HepG2 (cell line): ENCODE results near the gene NEMP2. TPM values are rescaled to one million over a fixed set of nuclear protein-coding genes. Genes with fewer than 3 reads are reported as not detected.

Source experiments
- AGO1 ChIP-seq: fragments of 200-400 bp; formaldehyde crosslinking; IDR thresholded peaks from 2 replicates; pipeline ENCODE4 v1.6.1; 2017; ENCODE audit warnings: mild to moderate bottlenecking, low read depth, low read length, moderate library complexity; ENCODE audit not compliant: poor library complexity, severe bottlenecking
- DZIP1 ChIP-seq: sonication (generic); formaldehyde crosslinking; IDR thresholded peaks from 2 replicates; pipeline ENCODE4 v1.5.0; 2020; ENCODE audit warnings: mild to moderate bottlenecking, missing genetic modification reagents
- HNF1B ChIP-seq: sonication (generic); formaldehyde crosslinking; IDR thresholded peaks from 2 replicates; pipeline ENCODE4 v1.5.1; 2020; ENCODE audit warnings: mild to moderate bottlenecking, moderate library complexity, missing genetic modification reagents
- NCOA2 ChIP-seq: sonication (generic); formaldehyde crosslinking; IDR thresholded peaks from 2 replicates; pipeline ENCODE4 v1.8.0; 2022; ENCODE audit warnings: inconsistent platforms
- NCOR1 ChIP-seq: fragments of 200-600 bp; sonication (generic); IDR thresholded peaks from 2 replicates; pipeline ENCODE4 v1.7.0; 2017; ENCODE audit warnings: antibody characterized with exemption, low read length, borderline replicate concordance
- NFAT5 ChIP-seq: sonication (generic); formaldehyde crosslinking; IDR thresholded peaks from 2 replicates; pipeline ENCODE4 v1.4.0; 2020; ENCODE audit warnings: missing genetic modification reagents
- SETDB1 ChIP-seq: sonication (generic); formaldehyde crosslinking; IDR thresholded peaks from 2 replicates; pipeline ENCODE4 v1.5.1; 2020; ENCODE audit warnings: missing genetic modification reagents, mild to moderate bottlenecking, borderline replicate concordance
- SP2 ChIP-seq: sonication (generic); formaldehyde crosslinking; IDR thresholded peaks from 2 replicates; pipeline ENCODE4 v1.5.1; 2020; ENCODE audit warnings: mild to moderate bottlenecking, missing genetic modification reagents
- STAT6 ChIP-seq: sonication (generic); formaldehyde crosslinking; IDR thresholded peaks from 2 replicates; pipeline ENCODE4 v1.4.0; 2020; ENCODE audit warnings: missing genetic modification reagents, mild to moderate bottlenecking, borderline replicate concordance
- ZMYM2 ChIP-seq: sonication (generic); formaldehyde crosslinking; IDR thresholded peaks from 2 replicates; pipeline ENCODE4 v1.8.0; 2022; ENCODE audit warnings: mild to moderate bottlenecking, missing genetic modification reagents
- ZNF382 ChIP-seq: sonication (generic); formaldehyde crosslinking; IDR thresholded peaks from 2 replicates; pipeline ENCODE4 v1.5.0; 2020; ENCODE audit warnings: missing genetic modification reagents, mild to moderate bottlenecking, borderline replicate concordance
- ZNF431 ChIP-seq: sonication (generic); formaldehyde crosslinking; IDR thresholded peaks from 2 replicates; pipeline ENCODE4 v1.9.0; 2022; ENCODE audit warnings: missing genetic modification reagents, low read depth, mild to moderate bottlenecking, borderline replicate concordance
- polyA plus RNA-seq, 8 experiments: library from polyadenylated mRNA; depleted of rRNA in 3 of 8; stranded (reverse) in 7 of 8; unstranded in 1 of 8; fragments of >200 nt; fragmentation: Illumina TruSeq in 4 of 8; extraction: Trizol in 4 of 8; gene quantifications; 2 replicates each; pipeline versions ENCODE4 v1.2.1 to v1.2.3, GENCODE V29; 2011 to 2016; ENCODE audit warnings: low read depth in 4 of 8, missing spikeins in 1 of 8, mixed read lengths in 1 of 8; ENCODE audit not compliant: insufficient read depth in 1 of 8
- total RNA-seq, 5 experiments: library from RNA; depleted of rRNA; stranded (reverse); fragments of >200 nt; fragmentation: Illumina TruSeq; extraction: Trizol; gene quantifications; 2 replicates each; pipeline ENCODE4 v1.2.3, GENCODE V29; 2016; ENCODE audit warnings: low read depth in 1 of 5
- TF ChIP-seq, protein P1 (sequence below): sonication (generic); formaldehyde crosslinking; IDR thresholded peaks from 2 replicates; pipeline ENCODE4 v1.5.1; 2020; ENCODE audit warnings: missing genetic modification reagents, mild to moderate bottlenecking, borderline replicate concordance

NEMP2 gene
- total and polyA plus RNA-seq, 2 of the 13 experiments (the other 11 are each of a cell fraction or from before 2014, with no cell fraction given), result 2.4 to 9.8 TPM

- TF ChIP-seq DZIP1 (peak; percentile 99), NFAT5 (CRISPR knock-in tag) (peak; percentile 45; the same call in 1 of the 2 replicates), AGO1 (no peak), HNF1B (CRISPR knock-in tag) (peak; percentile 17; the same call in 1 of the 2 replicates), NCOR1 (no peak; the same call in 1 of the 2 replicates), ZNF431 (CRISPR knock-in tag) (peak; percentile 88), STAT6 (CRISPR knock-in tag) (no peak), ZMYM2 (CRISPR knock-in tag) (peak; percentile 37; the same call in 1 of the 2 replicates), SETDB1 (CRISPR knock-in tag) (no peak), SP2 (0 out of 2 replicates have a peak, but pooled peaks have one; percentile 12), ZNF382 (CRISPR knock-in tag) (no peak), NCOA2 (peak; percentile 39; the same call in 1 of the 2 replicates)
- TF ChIP-seq, protein P1, sequence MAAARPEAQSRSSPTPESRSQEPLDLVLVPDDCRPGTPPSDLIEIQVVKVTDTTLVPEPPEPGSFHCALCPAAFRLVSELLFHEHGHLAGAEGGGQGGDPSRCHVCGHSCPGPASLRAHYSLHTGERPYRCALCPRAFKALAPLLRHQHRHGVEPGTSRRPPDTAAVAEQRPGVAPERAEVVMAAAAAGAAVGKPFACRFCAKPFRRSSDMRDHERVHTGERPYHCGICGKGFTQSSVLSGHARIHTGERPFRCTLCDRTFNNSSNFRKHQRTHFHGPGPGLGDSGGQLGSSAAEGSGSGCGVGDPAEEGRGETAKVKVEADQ (CRISPR knock-in tag), result peak; percentile 95; the same call in 1 of the 2 replicates
These were observed at the start of gene NEMP2 (continued) for GRCh38 chr2:190534310-190535120.
